PC-3 (cell line): Measurements from ENCODE around the gene ZMAT2. TPM values are rescaled to one million over a fixed set of nuclear protein-coding genes. Genes with fewer than 3 reads are reported as not detected.
A peak's percentile ranks its signal among the peaks of the same experiment; 100 is the strongest.

ENCODE experiments used
- ATAC-seq: fragments of 200-7000 bp; cut with Tn5 transposase; 2 replicates; pipeline ENCODE4 v1.9.1; 2020; ENCODE audit warnings: mild to moderate bottlenecking, moderate library complexity
- BruUV-seq: library from RNA; stranded (reverse); fragments of 400-500 nt; replicated peaks from 2 replicates; lab custom pipeline; 2021; lab: Mats Ljungman, UMichigan
- CTCF ChIA-PET: fragments of 300-600 bp; sonication (Branson Sonifier 250); formaldehyde crosslinking; loops from one replicate; lab custom pipeline; 2022; ENCODE audit warnings: antibody characterized with exemption; lab: Charles Lee
- POLR2A ChIA-PET: fragments of 300-600 bp; sonication (Branson Sonifier 250); formaldehyde crosslinking; loops from one replicate; lab custom pipeline; 2022; ENCODE audit warnings: antibody characterized with exemption; ENCODE audit not compliant: unreplicated experiment; lab: Charles Lee
- DNase-seq: peaks from one replicate; pipeline ENCODE4 v3.0.0-alpha.2; 2015
- H2AFZ ChIP-seq: fragments of 300-600 bp; sonication (generic); 2 replicates; pipeline ENCODE4 v1.6.0; 2016; ENCODE audit warnings: antibody characterized with exemption, low read length
- H3F3A ChIP-seq: fragments of 300-600 bp; sonication (generic); one replicate; pipeline ENCODE4 v1.6.0; 2017; ENCODE audit warnings: antibody characterized with exemption, low read length, control low read depth, mild to moderate bottlenecking; ENCODE audit not compliant: unreplicated experiment
- H3K27ac ChIP-seq: fragments of 300-600 bp; sonication (generic); 2 replicates; pipeline ENCODE4 v1.5.1; 2016; ENCODE audit warnings: mild to moderate bottlenecking, low read length
- H3K27me3 ChIP-seq: fragments of 300-600 bp; sonication (generic); 2 replicates; pipeline ENCODE4 v1.6.1; 2016; ENCODE audit warnings: low read length, mixed read lengths
- H3K36me3 ChIP-seq: fragments of 300-600 bp; sonication (generic); 2 replicates; pipeline ENCODE4 v1.6.1; 2016; ENCODE audit warnings: low read depth, mixed run types, low read length, mixed read lengths
- H3K4me1 ChIP-seq: fragments of 300-600 bp; sonication (generic); 2 replicates; pipeline ENCODE4 v1.5.1; 2016; ENCODE audit warnings: low read length; ENCODE audit not compliant: insufficient read depth
- H3K4me2 ChIP-seq: fragments of 300-600 bp; sonication (generic); 2 replicates; pipeline ENCODE4 v1.6.0; 2016; ENCODE audit warnings: low read length
- H3K4me3 ChIP-seq: fragments of 300-600 bp; sonication (generic); 2 replicates; pipeline ENCODE4 v1.5.1; 2016; ENCODE audit warnings: mild to moderate bottlenecking, low read length, mixed read lengths
- H3K79me2 ChIP-seq: fragments of 300-600 bp; sonication (generic); 2 replicates; pipeline ENCODE4 v1.6.1; 2017; ENCODE audit warnings: low read length, mixed read lengths
- H3K9ac ChIP-seq: fragments of 300-600 bp; sonication (generic); 2 replicates; pipeline ENCODE4 v1.6.0; 2016; ENCODE audit warnings: mild to moderate bottlenecking, low read length
- H3K9me2 ChIP-seq: fragments of 300-600 bp; sonication (generic); replicated peaks from 2 replicates; pipeline ENCODE4 v1.6.1; 2016; ENCODE audit warnings: mixed run types, low read length, mixed read lengths
- H3K9me3 ChIP-seq: fragments of 300-600 bp; sonication (generic); 2 replicates; pipeline ENCODE4 v1.6.1; 2016; ENCODE audit warnings: low read length, mixed read lengths
- H4K20me1 ChIP-seq: fragments of 300-600 bp; sonication (generic); 2 replicates; pipeline ENCODE4 v1.6.1; 2016; ENCODE audit warnings: low read length, mixed read lengths
- CTCF ChIP-seq: fragments of 300-600 bp; sonication (generic); conservative IDR thresholded peaks from 2 replicates; pipeline ENCODE4 v1.5.1; 2017; ENCODE audit warnings: antibody characterized with exemption, low read depth, mild to moderate bottlenecking, low read length
- EZH2 ChIP-seq: fragments of 300-600 bp; sonication (generic); IDR thresholded peaks from one replicate; pipeline ENCODE4 v1.6.1; 2017; ENCODE audit warnings: antibody characterized with exemption, mild to moderate bottlenecking, low read length; ENCODE audit not compliant: unreplicated experiment
- EZH2phosphoT487 ChIP-seq: fragments of 300-600 bp; sonication (generic); IDR thresholded peaks from 2 replicates; pipeline ENCODE4 v1.6.1; 2018; ENCODE audit warnings: mild to moderate bottlenecking, antibody characterized with exemption, low read length, borderline replicate concordance
- intact Hi-C: fragments of 100-400 bp; cut with micrococcal nuclease; formaldehyde crosslinking; loops from 2 replicates; pipeline ENCODE4 v1.9.0; 2023
- total RNA-seq: library from RNA; depleted of rRNA; stranded (reverse); fragments of >200 nt; gene quantifications from 2 replicates; pipeline ENCODE4 v1.2.3, GENCODE V29; 2014

Gene ZMAT2
- total RNA-seq, 1 experiment from 2014 or later = 28.2 TPM

DNA sequence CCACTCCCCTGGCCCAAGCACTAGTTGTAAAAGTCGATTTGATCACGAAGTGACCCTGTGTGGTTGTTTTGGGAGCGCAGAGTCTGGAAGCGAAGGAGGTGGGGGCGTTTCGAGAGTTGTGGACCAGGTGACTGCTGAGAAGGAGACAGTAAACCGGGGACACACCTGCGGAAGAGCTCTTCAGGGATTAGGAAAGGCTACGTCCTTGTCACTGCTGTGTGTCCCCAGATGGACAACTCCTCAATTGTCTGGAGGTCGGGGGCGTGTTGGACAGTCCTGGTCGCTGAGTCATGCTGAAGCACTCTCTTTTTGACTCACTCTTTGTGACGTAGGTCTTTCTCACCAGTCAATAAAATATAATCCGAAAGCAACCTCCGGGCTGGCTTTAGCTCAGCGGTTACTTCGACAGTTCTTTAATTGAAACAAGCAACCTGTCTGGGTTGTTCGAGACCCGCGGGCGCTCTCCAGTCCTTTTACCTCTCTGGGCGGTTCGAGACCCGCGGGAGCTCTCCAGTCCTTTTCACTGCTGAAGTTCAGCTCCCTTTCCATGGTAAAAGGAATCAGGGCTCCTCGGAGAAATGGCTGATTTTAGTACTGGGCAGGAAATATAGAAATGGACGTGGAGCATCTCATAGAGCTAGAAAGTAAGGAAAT is 10.8 kb downstream of the ZMAT2 start:
- peak overlapping the region; percentile 85 for H3K27ac ChIP-seq
- H2AFZ ChIP-seq = peak overlapping the region; percentile 92
- no peaks in the 10 kb centered on the region for H3K9me2 ChIP-seq
- peaks cover 8% of the 10 kb centered on the region for H3F3A ChIP-seq
- peaks cover 2% of the 10 kb centered on the region; the same call in 1 of the 2 replicates for H3K36me3 ChIP-seq
- peak overlapping the region; percentile 91 for H3K4me2 ChIP-seq
- DNase-seq (peak; percentile 99), ATAC-seq (peak; percentile 94)
- H3K4me3 ChIP-seq = peak overlapping the region; percentile 91
- peaks cover 8% of the 10 kb centered on the region; the same call in 1 of the 2 replicates for H3K4me1 ChIP-seq
- ChIA-PET CTCF (interaction anchor here (0.9 kb wide), 1 partner anchor 9 kb away, joined by 4 read pairs; no protein-coding TSS in a partner anchor), POLR2A (interaction anchor here (0.5 to 1.3 kb wide), 7 partner anchors 9 to 1440 kb away, joined by 3 to 10 read pairs (median 5); partner anchors contain the start of genes HARS1, HARS2 and ZMAT2)
- H3K27me3 ChIP-seq = no peaks in the 10 kb centered on the region
- BruUV-seq = TSS peak; percentile 87
- no peak for TF ChIP-seq CTCF
- no peaks in the 10 kb centered on the region for H3K79me2 ChIP-seq
- H4K20me1 ChIP-seq = no peaks in the 10 kb centered on the region
- intact Hi-C loops = loop anchor here (1.0 to 10.0 kb wide), 3 partner anchors 8 to 166 kb away; partner anchors contain the start of genes EIF4EBP3, IK and NDUFA2
- peak overlapping the region; percentile 67 for H3K9ac ChIP-seq
- no peaks in the 10 kb centered on the region for H3K9me3 ChIP-seq

DNA sequence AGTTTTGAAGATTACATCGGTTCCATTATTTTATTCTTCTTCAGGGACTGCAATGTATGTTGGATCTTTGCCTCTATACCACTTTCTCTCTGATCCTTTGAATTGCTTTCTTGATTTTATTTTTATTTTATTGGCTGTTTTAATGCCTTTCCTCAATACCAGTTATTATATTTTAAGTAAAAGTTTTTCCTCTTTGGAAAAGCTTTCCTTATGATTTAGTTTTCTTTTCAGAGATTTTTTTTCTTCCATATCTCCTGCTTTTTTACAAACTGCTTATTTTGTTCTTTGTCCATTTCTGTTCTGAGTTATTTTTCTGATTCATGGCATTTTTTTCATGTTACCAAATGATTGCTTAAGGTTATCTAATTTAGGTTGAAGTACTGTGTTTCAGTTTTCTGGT is 11.5 kb downstream of the ZMAT2 start:
- POLR2A ChIA-PET = interaction anchor here (0.5 to 1.3 kb wide), 2 partner anchors 12 to 1440 kb away, joined by 3 to 8 read pairs; partner anchors contain the start of gene ZMAT2
- H3K9me2 ChIP-seq = no peaks in the 10 kb centered on the region
- DNase-seq = no peak
- intact Hi-C loops = loop anchor here (1.0 to 10.0 kb wide), 3 partner anchors 8 to 167 kb away; partner anchors contain the start of genes EIF4EBP3, IK and NDUFA2
- no peaks in the 10 kb centered on the region for H4K20me1 ChIP-seq
- no peak for ATAC-seq
- no peaks in the 10 kb centered on the region; the same call in 1 of the 2 replicates for H3K36me3 ChIP-seq
- no peak overlapping the region for H2AFZ ChIP-seq
- no TSS peak for BruUV-seq
- H3K4me1 ChIP-seq = peaks cover 8% of the 10 kb centered on the region; the same call in 1 of the 2 replicates
- peaks cover 8% of the 10 kb centered on the region for H3F3A ChIP-seq
- peak overlapping the region; percentile 77 for H3K4me2 ChIP-seq
- H3K4me3 ChIP-seq = peak overlapping the region; percentile 54
- TF ChIP-seq EZH2phosphoT487 (no peak), CTCF (no peak), EZH2 (no peak)
- H3K9me3 ChIP-seq = no peaks in the 10 kb centered on the region
- CTCF ChIA-PET = interaction anchor here (0.9 kb wide), 1 partner anchor 8 kb away, joined by 4 read pairs; no protein-coding TSS in a partner anchor
- no peak overlapping the region for H3K9ac ChIP-seq
- H3K27me3 ChIP-seq = no peaks in the 10 kb centered on the region
- H3K79me2 ChIP-seq = no peaks in the 10 kb centered on the region
- 0 out of 2 replicates have a peak overlapping the region, but pooled peaks have one; percentile 85 for H3K27ac ChIP-seq
